Chondrocyte (in vitro differentiated cells): ENCODE results near the gene FOXK1. TPM values are rescaled to one million over a fixed set of nuclear protein-coding genes. Genes with fewer than 3 reads are reported as not detected.
"Not testable (repeated sequence)": the region's sequence is repeated elsewhere in the genome, so short reads cannot be mapped to it uniquely, and the experiment has no call there.

Experiments
- DNase-seq: peaks from one replicate; pipeline ENCODE4 v3.0.0; 2021; ENCODE audit warnings: mixed read lengths, low spot score
- H3K27ac Mint-ChIP-seq: one replicate; pipeline ENCODE4 v1.8.0; 2021; ENCODE audit warnings: mild to moderate bottlenecking, moderate library complexity, mixed read lengths; ENCODE audit not compliant: unreplicated experiment
- H3K27me3 Mint-ChIP-seq: 2 replicates; pipeline ENCODE4 v1.8.0; 2021; ENCODE audit warnings: low read depth, mixed read lengths
- H3K36me3 Mint-ChIP-seq: 2 replicates; pipeline ENCODE4 v1.8.0; 2021; ENCODE audit warnings: low read depth, mixed read lengths
- H3K4me1 Mint-ChIP-seq: 2 replicates; pipeline ENCODE4 v1.8.0; 2021; ENCODE audit warnings: low read depth, mild to moderate bottlenecking, mixed read lengths
- H3K4me3 Mint-ChIP-seq: one replicate; pipeline ENCODE4 v1.8.0; 2021; ENCODE audit warnings: mild to moderate bottlenecking, moderate library complexity, mixed read lengths; ENCODE audit not compliant: unreplicated experiment
- H3K9me3 Mint-ChIP-seq: 2 replicates; pipeline ENCODE4 v1.8.0; 2021; ENCODE audit warnings: low read depth, mixed read lengths
- total RNA-seq: library from RNA; stranded (reverse); gene quantifications from 3 replicates; pipeline ENCODE4 v1.2.1, GENCODE V29; 2021
- TF ChIP-seq, protein P1 (sequence below): fragments of 200-600 bp; sonication (generic); IDR thresholded peaks from 2 replicates; pipeline ENCODE4 v1.5.0; 2021; ENCODE audit warnings: antibody characterized with exemption, mild to moderate bottlenecking, moderate library complexity

FOXK1 gene
- total RNA-seq, 1 donor from 2014 or later = 77.9 TPM

DNA sequence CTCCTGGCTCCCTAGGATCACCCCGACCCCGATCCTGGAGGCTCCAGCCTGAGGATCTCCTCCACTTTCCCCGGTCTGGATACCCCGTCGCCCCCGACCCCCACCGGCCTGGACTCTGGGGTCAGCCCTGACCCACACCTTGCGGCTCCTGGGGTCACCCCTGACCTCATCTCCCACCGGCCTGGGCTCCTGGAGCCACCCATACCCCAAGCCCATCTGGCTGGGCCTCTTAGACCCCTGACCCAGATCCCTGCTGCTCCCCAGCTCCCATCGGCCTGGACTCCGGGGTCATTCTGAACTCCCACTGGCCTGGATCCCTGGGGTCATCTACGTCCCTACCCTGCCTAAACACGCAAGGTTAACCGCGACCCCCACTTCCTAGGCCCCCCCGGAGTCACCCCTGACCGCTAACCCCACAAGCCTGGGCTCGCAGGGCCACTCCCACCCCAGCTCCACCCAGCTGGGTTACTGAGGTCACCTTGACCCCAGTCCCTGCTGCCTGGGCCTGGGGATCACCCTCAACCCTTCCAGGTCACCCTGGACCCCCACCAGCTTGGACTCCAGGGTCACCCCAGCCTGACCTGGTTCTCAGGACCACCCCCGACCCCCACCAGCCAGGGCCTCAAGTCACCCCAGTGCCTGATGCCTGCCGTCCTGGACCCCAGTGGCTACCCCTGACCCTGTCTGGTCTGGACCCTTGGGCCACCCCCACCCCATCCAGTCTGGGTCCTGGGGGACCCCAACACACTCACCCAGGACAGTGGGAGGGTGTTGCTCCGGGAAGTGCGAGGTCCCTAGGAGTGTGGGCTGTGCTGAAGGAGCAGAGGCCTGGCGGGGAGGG lies 1.2 kb downstream of the FOXK1 start:
- Mint-ChIP-seq H3K27me3 (no peaks in the 10 kb centered on the region), H3K36me3 (peaks cover 2% of the 10 kb centered on the region), H3K27ac (peak overlapping the region; percentile 93), H3K4me1 (peaks cover 46% of the 10 kb centered on the region), H3K9me3 (no peaks in the 10 kb centered on the region), H3K4me3 (peak overlapping the region; percentile 89)
- peak; percentile 92 for DNase-seq
- TF ChIP-seq, protein P1, sequence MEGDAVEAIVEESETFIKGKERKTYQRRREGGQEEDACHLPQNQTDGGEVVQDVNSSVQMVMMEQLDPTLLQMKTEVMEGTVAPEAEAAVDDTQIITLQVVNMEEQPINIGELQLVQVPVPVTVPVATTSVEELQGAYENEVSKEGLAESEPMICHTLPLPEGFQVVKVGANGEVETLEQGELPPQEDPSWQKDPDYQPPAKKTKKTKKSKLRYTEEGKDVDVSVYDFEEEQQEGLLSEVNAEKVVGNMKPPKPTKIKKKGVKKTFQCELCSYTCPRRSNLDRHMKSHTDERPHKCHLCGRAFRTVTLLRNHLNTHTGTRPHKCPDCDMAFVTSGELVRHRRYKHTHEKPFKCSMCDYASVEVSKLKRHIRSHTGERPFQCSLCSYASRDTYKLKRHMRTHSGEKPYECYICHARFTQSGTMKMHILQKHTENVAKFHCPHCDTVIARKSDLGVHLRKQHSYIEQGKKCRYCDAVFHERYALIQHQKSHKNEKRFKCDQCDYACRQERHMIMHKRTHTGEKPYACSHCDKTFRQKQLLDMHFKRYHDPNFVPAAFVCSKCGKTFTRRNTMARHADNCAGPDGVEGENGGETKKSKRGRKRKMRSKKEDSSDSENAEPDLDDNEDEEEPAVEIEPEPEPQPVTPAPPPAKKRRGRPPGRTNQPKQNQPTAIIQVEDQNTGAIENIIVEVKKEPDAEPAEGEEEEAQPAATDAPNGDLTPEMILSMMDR = no peak

DNA sequence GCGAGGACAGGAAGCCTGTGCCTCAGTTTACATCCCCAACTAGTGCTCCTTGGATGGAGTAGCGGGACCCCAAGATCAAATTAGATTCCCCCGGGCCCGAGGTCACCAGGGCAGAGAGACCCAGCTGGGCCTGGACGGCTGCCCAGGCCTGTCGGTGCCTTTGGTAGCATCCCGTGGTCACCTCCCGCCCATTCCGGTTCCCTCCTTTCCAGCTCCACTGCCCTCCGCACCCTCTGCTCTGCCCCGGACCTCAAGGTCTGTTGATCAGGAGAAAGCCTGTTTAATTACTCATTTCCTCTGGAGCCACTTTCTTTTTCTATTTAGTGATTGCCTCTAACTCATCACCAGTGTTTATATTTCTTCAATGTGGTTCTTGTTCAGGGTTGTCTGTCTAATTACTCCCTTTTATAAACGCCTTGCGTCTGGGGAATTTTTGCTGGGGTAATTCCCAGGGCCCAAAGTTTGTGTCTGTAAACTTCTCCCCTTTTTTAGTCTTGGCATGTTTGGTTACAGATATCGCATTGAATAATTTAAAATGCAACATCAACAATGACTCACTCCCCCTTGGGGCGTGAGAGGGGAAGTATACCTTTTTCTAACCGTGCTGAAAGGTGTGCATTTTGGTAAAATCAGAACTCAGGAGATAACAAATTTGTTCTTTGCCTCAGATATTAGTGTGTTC lies 1.9 kb downstream of the FOXK1 start:
- H3K27ac Mint-ChIP-seq = peak overlapping the region; percentile 93
- no peaks in the 10 kb centered on the region for H3K9me3 Mint-ChIP-seq
- peaks cover 2% of the 10 kb centered on the region for H3K36me3 Mint-ChIP-seq
- H3K4me3 Mint-ChIP-seq = peak overlapping the region; percentile 89
- no peaks in the 10 kb centered on the region for H3K27me3 Mint-ChIP-seq
- no peak for DNase-seq
- TF ChIP-seq, protein P1 = peak; percentile 60
- H3K4me1 Mint-ChIP-seq = peaks cover 51% of the 10 kb centered on the region

DNA sequence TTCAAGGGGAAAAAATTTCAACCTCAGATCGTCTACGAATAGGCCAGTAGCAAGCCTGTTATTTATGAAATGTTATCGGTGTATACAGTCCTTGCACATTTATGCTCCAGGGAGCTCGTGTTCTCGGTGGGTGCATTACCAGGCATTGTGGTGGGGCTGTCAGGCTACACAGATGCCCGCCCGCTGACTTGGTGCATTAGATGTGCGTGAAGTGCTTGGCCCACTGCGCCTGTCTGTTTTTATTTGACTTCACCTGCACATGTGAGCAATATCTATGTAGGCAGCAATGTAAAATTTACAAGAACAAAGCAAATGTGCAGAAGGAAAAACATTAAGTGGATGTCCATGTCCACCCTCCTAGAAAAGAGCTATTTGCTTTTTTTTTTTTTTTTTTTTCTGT lies 2.8 kb downstream of the FOXK1 start:
- H3K36me3 Mint-ChIP-seq = peaks cover 2% of the 10 kb centered on the region
- TF ChIP-seq, protein P1 = no peak
- peaks cover 59% of the 10 kb centered on the region for H3K4me1 Mint-ChIP-seq
- H3K27me3 Mint-ChIP-seq = no peaks in the 10 kb centered on the region
- H3K4me3 Mint-ChIP-seq = peak overlapping the region; percentile 89
- H3K27ac Mint-ChIP-seq = peak overlapping the region; percentile 93
- DNase-seq = no peak
- no peaks in the 10 kb centered on the region for H3K9me3 Mint-ChIP-seq

DNA sequence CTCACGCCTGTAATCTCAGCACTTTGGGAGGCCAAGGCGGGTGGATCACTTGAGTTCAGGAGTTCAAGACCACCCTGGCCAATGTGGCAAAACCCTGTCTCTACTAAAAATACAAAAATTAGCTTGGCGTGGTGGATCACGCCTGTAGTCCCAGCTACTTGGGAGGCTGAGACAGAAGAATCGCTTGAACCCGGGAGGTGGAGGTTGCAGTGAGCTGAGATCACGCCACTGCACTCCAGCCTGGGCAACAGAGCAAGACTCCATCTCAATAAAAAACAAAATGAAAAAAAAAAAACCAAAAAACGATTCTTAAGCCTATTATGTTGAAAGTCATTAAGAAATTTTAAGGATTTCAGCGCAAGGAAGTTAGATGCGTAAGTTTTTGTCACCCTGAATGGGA lies 3.6 kb downstream of the FOXK1 start:
- H3K36me3 Mint-ChIP-seq, H3K27me3 Mint-ChIP-seq, H3K27ac Mint-ChIP-seq, DNase-seq, H3K9me3 Mint-ChIP-seq: not testable (repeated sequence)
- Mint-ChIP-seq H3K4me1 (peaks cover 67% of the 10 kb centered on the region), H3K4me3 (peak overlapping the region; percentile 9)

DNA sequence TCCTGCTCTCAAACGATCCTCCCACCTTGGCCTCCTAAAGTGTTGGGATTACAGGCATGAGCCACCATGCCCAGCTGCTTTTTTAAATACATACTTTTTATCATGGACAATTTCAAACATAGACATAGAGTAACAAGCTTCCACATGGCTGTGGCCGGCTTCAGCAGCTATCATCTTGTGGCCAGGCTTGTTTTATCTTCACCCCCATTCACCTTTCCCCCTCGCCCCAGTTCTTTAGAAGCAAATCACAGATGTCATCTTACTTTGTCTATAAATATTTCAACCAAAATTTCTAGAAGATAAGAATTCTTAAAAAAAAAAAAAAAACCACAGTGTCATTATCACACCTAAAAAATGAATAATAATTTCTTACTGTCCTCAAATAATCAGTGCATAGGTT lies 5.9 kb downstream of the FOXK1 start:
- Mint-ChIP-seq H3K36me3 (peaks cover 2% of the 10 kb centered on the region), H3K9me3 (no peaks in the 10 kb centered on the region), H3K27me3 (no peaks in the 10 kb centered on the region), H3K4me3 (no peak overlapping the region), H3K27ac (peak overlapping the region; percentile 61), H3K4me1 (peaks cover 77% of the 10 kb centered on the region)
- no peak for DNase-seq
- TF ChIP-seq, protein P1 = no peak
